Left kidney (tissue), 2 donors: ENCODE data around the gene NAIF1. TPM values are rescaled to one million over a fixed set of nuclear protein-coding genes. Genes with fewer than 3 reads are reported as not detected.
"Not testable (repeated sequence)": the region's sequence is repeated elsewhere in the genome, so short reads cannot be mapped to it uniquely, and the experiment has no call there.

Experiments used
- DNase-seq: peaks from one replicate; pipeline ENCODE4 v3.0.0-alpha.2; 2013
- polyA plus RNA-seq: library from polyadenylated mRNA; unstranded; fragments of 120-200 nt; gene quantifications from one replicate; pipeline ENCODE4 v1.2.1, GENCODE V29; 2013; ENCODE audit not compliant: insufficient read length

Gene NAIF1
- polyA plus RNA-seq, 1 donor = 10.8 TPM

GRCh38 chr9:128027705-128028104 is 39.4 kb downstream of the NAIF1 start:
- no peak for DNase-seq

- no peak for DNase-seq
Observed at GRCh38 chr9:128026773-128027541, 40.2 kb downstream of the NAIF1 start.

DNA sequence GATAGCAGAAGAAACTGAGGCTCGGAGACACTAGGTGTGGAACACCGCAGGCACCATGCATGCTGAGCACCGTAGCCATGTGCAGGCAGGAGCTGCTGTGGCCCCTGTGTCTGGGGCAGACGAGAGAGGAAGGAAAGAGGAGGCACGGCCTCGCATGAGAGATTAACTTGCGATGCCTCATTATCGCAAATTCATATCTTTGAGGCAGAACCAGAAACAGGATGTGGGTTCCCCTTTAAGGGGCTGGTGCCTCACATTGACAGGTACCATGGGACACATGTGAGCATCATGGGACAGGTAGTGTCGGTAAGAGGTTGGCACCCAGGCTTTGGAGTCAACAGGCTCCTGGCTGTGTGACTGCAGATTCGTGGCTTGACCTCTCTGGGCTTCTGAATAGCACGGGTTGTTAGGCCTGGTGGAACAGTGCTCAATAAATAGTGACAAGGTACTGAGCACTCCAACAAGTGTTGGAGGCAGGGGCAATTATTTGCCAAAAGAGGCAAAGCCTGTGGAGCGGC is 40.8 kb downstream of the NAIF1 start:
- no peak for DNase-seq

GRCh38 chr9:128025736-128026135 is 41.4 kb downstream of the NAIF1 start:
- DNase-seq = no peak

DNA sequence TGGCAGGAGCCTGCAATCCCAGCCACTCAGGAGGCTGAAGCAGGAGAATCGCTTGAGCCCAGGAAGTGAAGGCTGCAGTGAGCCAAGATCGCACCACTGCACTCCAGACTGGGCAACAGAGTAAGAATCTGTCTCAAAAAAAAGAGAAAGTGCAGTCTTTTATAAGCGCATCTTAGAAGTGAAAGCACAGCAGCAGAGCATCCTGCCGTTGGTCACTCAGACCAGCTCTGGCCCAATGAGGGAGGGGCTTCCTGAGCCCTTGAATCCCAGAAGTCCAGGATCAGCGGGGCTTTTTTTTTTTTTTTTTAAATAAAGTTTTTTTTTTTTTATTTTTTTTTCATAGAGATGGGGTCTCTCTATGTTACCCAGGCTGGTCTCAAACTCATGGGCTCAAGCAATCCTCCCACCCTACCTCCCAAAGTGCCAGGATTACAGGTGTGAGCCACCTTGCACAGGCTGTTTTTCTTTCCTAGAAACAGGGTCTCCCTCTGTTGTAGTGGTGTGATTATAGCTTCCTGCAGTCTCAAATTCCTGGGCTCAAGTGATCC is 42.3 kb downstream of the NAIF1 start:
- DNase-seq = no peak

DNA sequence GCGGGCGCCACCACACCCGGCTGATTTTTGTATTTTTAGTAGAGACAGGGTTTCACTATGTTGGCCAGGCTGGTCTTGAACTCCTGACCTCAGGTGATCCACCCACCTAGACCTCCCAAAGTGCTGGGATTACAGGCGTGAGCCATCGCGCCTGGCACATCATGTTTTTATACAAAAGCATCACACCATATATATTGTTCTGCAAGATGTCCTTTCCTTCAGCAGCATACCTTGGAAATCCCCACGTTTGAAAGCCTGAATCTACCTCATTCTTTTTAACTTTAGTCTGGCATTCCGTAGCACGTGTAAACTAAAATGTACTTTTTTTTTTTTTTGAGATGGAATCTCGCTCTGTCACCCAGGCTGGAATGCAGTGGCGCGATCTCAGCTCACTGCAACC is 43.4 kb downstream of the NAIF1 start:
- DNase-seq = not testable (repeated sequence)

- no peak for DNase-seq
Observed at GRCh38 chr9:128022886-128023285, 44.2 kb downstream of the NAIF1 start.

DNA sequence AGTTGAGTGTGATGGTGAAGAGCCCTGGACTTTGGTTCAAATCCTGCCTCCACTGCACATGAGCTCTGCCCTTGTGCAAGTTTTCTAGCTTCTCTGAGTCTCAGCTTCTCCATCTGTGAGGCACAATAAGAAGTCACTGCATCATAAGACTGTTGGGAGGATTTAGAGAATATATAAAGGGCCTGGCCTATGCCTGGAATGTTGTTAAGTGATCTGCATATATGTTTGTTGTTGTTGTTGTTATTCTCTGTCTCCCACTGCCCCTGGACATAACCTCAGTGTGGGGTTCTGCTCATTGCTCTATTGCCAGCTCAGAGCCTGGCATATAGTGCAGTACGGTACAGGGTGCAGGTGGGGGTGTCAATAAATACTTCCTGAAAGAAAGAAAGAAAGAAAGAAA is 46.0 kb downstream of the NAIF1 start:
- no peak for DNase-seq

- DNase-seq = no peak
Observed at GRCh38 chr9:128020692-128021091, 46.4 kb downstream of the NAIF1 start.

- no peak for DNase-seq
Observed at GRCh38 chr9:128015696-128016095, 51.4 kb downstream of the NAIF1 start.

Other genes with a start within 250 kb of the NAIF1 start
- gene ENG, start 212.7 kb downstream of the NAIF1 start, polyA plus RNA-seq = 53.5 TPM
- 32.8 TPM for gene AK1, start 189.6 kb downstream of the NAIF1 start, polyA plus RNA-seq
- gene ST6GALNAC6, start 167.7 kb downstream of the NAIF1 start, polyA plus RNA-seq = 38.4 TPM
- gene ST6GALNAC4, start 150.3 kb downstream of the NAIF1 start, polyA plus RNA-seq = 9.8 TPM
- 1.4 TPM for gene PIP5KL1, start 136.5 kb downstream of the NAIF1 start, polyA plus RNA-seq
- 35.6 TPM for gene DPM2, start 129.5 kb downstream of the NAIF1 start, polyA plus RNA-seq
- 34.2 TPM for gene EEIG1, start 86.3 kb downstream of the NAIF1 start, polyA plus RNA-seq
- 12.9 TPM for gene SLC25A25, start 912 bp upstream of the NAIF1 start, polyA plus RNA-seq
- 37.9 TPM for gene PTGES2, start 60.4 kb upstream of the NAIF1 start, polyA plus RNA-seq
- gene LCN2, start 82.1 kb upstream of the NAIF1 start, polyA plus RNA-seq = 0.75 TPM
- gene BBLN, start 92.9 kb upstream of the NAIF1 start, polyA plus RNA-seq = 31.8 TPM
- gene CIZ1, start 124.3 kb upstream of the NAIF1 start, polyA plus RNA-seq = 139 TPM
- 231 TPM for gene DNM1, start 136.1 kb upstream of the NAIF1 start, polyA plus RNA-seq
- gene GOLGA2, start 208.7 kb upstream of the NAIF1 start, polyA plus RNA-seq = 92.5 TPM
- gene SWI5, start 209.0 kb upstream of the NAIF1 start, polyA plus RNA-seq = 31.6 TPM